Epithelial cell of esophagus (primary cell): ENCODE results near the gene HOXB2.

Experiments
- DNase-seq: peaks from one replicate; pipeline ENCODE4 v3.0.0; 2010; ENCODE audit warnings: low read depth
- H3K4me3 ChIP-seq: 2 replicates; pipeline ENCODE4 v1.5.1; 2011; ENCODE audit warnings: mild to moderate bottlenecking, low read length, control low read depth
- CTCF ChIP-seq: IDR thresholded peaks from 2 replicates; pipeline ENCODE4 v1.5.1; 2011; ENCODE audit warnings: low read depth, mild to moderate bottlenecking, low read length, control low read depth, inconsistent platforms; ENCODE audit not compliant: insufficient read depth; ENCODE audit errors: missing control alignments

The HOXB2 gene

GRCh38 chr17:48590607-48591161 is 45.8 kb upstream of the HOXB2 start:
- no peak overlapping the region for H3K4me3 ChIP-seq
- no peak for DNase-seq
- TF ChIP-seq CTCF: no peak

- no peak for DNase-seq
- no peak within 1 kb of the TSS for H3K4me3 ChIP-seq
- TF ChIP-seq CTCF: no peak
These were observed 45.1 kb upstream of the HOXB2 start, which contains the start of gene HOXB3 for GRCh38 chr17:48589831-48590606. HOXB3 (minus strand) TSS chr17:48590241; CDS start chr17:48552474, 37,767 bp downstream.

GRCh38 chr17:48589060-48589830 is 44.3 kb upstream of the HOXB2 start:
- DNase-seq: no peak
- no peak overlapping the region for H3K4me3 ChIP-seq
- TF ChIP-seq CTCF: no peak

- no peak overlapping the region for H3K4me3 ChIP-seq
- no peak for DNase-seq
- no peak for TF ChIP-seq CTCF
These were observed 43.6 kb upstream of the HOXB2 start for GRCh38 chr17:48588528-48588927.

GRCh38 chr17:48588074-48588415 is 43.1 kb upstream of the HOXB2 start:
- no peak for DNase-seq
- H3K4me3 ChIP-seq: no peak overlapping the region
- TF ChIP-seq CTCF: no peak

GRCh38 chr17:48587276-48588073 is 42.6 kb upstream of the HOXB2 start:
- no peak for DNase-seq
- H3K4me3 ChIP-seq: no peak overlapping the region
- no peak for TF ChIP-seq CTCF
